HG03025 (cell line): ENCODE measurements around the gene CDH4.

Experiments
- ATAC-seq: cut with Tn5 transposase; IDR thresholded peaks from one replicate; pipeline ENCODE4 v1.9.1; 2021; ENCODE audit warnings: mild to moderate bottlenecking, moderate library complexity; ENCODE audit not compliant: unreplicated experiment, low FRiP score

Gene CDH4

GRCh38 chr20:61251529-61252393 is at the start of gene CDH4:
Gene CDH4, plus strand, starts transcription at chr20:61252261.
- no peak for ATAC-seq

GRCh38 chr20:61203320-61203719 is 48.7 kb upstream of the CDH4 start:
- ATAC-seq = no peak

GRCh38 chr20:61204206-61204605 is 47.9 kb upstream of the CDH4 start:
- no peak for ATAC-seq

- no peak for ATAC-seq
Measured at GRCh38 chr20:61205769-61206168, 46.3 kb upstream of the CDH4 start.

- no peak for ATAC-seq
Measured at GRCh38 chr20:61210862-61211261, 41.2 kb upstream of the CDH4 start.

DNA sequence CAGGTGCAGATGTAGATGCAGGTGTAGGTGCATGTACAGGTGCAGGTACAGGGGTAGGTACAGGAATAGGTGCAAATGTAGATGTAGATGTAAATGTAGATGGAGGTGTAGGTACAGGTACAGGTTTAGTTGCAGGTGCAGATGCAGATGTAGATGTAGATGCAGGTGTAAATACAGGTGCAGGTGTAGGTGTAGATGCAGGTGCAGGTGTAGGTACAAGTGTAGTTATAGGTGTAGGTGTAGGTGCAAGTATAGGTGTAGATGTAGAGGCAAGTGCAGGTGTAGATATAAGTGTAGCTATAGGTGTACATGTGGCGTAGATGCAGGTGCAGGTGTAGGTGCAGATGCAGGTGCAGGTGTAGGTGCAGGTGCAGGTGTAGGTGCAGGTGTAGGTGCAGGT is 34.2 kb upstream of the CDH4 start:
- no peak for ATAC-seq

- no peak for ATAC-seq
Measured at GRCh38 chr20:61219021-61219431, 33.0 kb upstream of the CDH4 start.

GRCh38 chr20:61220131-61220530 is 31.9 kb upstream of the CDH4 start:
- ATAC-seq = no peak

GRCh38 chr20:61220626-61221325 is 31.3 kb upstream of the CDH4 start:
- no peak for ATAC-seq

- no peak for ATAC-seq
Measured at GRCh38 chr20:61222699-61223098, 29.4 kb upstream of the CDH4 start.

- ATAC-seq = no peak
Measured at GRCh38 chr20:61223121-61223520, 28.9 kb upstream of the CDH4 start.

- no peak for ATAC-seq
Measured at GRCh38 chr20:61230166-61230565, 21.9 kb upstream of the CDH4 start.

DNA sequence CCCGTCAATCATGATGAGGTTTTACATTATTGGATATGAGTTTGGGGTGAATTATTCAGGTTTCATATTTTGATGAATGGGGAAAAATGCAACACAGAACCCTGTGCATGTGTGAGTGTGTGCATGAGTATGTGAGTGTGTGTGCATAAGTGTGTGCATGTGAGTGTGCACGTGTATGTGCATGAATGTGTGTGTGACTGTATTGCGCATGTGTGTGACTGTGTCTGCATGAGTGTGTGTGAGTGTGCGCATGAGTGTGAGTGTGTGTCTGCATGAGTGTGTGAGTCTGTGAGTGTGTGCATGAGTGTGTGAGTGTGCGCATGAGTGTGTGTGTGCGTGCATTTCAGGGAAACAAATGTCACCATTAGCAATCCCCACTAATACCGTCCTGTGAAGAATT is 18.5 kb upstream of the CDH4 start:
- ATAC-seq = no peak

DNA sequence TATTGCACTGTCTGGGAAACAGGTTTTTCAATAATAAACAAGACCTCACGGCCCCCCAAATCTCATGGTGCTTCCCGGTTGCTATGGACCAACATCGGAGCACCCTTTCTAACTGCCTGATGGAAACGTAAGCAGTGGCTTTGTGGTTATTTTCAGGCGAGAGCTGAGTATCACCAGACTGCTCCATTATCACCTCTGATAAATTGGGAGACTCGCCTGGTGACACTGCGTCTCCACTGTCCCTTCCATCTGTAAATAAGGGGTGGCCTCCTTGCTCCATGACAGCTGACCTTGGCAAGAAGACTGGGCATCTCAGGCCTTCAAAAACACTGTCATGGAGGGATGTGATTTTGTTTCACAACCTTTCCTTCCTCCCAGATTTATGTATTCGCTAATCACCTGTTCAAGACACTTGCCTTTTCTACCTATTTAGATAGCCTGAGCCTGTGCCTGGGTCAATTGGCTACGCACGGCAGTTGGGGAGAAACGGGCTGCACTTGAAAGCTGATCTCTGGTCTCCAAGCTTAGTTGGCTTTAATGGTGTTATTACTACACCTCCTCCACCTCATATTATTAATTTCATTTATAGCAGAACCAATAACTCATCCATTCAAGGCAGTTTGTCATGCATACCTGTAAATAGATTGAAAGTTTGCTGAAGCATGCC is 17.7 kb upstream of the CDH4 start:
- ATAC-seq = no peak

- no peak for ATAC-seq
Measured at GRCh38 chr20:61236713-61237112, 15.3 kb upstream of the CDH4 start.

DNA sequence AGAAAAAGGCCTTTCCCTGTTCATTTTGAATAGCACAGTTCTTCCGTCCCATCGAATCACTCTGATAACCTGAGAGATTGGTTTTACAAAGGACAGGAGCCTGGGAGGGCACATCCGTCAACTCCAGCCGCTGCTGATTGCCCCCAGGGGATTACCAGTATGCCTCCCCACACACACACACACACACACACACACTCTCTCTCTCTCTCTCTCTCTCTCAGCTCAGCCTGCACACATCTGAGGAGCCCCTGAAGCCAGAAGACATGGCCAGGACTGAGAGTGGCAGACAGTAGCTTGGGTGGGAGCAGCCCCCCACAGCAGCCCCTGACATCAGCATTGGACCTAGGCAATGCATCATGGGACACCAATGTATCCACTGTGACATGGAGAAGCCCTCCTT is 13.2 kb upstream of the CDH4 start:
- no peak for ATAC-seq

GRCh38 chr20:61240814-61241213 is 11.2 kb upstream of the CDH4 start:
- no peak for ATAC-seq

- ATAC-seq = no peak
Measured at GRCh38 chr20:61244213-61244612, 7.8 kb upstream of the CDH4 start.

DNA sequence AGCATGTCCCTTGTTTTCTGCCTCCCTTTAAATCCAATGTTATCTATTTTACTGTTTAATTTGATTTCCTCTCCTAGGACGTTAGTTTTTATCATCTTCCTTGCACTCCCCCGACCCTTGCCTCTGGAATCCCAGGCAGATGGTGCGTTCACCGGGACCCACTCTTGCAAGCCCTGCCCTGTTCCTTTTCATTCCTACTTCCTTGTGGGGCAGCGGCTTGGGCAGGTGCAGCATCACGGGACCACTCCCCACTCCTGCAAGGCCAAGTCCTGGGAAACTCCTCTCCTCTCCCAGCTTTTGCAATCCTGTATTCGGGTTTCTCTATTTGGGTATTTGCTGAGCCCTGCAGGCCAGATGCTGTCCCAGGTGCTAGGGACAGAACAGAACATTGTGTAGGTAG is 5.8 kb upstream of the CDH4 start:
- no peak for ATAC-seq

- ATAC-seq = no peak
Measured at GRCh38 chr20:61249626-61250025, 2.4 kb upstream of the CDH4 start.

GRCh38 chr20:61252601-61253263 is 671 bp downstream of the CDH4 start:
- no peak for ATAC-seq
